Measurements from ENCODE around the gene LTA4H. TPM values are rescaled to one million over a fixed set of nuclear protein-coding genes. Genes with fewer than 3 reads are reported as not detected.

LTA4H gene
- total RNA-seq, 1 donor from 2014 or later: 76.2 TPM

GRCh38 chr12:96060041-96060440 lies 24.7 kb upstream of the LTA4H start:
- DNase-seq (ENCODE audit: extremely low read depth, low read depth, low spot score): no peak

GRCh38 chr12:96057986-96058553 lies 22.7 kb upstream of the LTA4H start:
- no peak for DNase-seq (ENCODE audit: extremely low read depth, low read depth, low spot score)

GRCh38 chr12:96056646-96057455 lies 21.5 kb upstream of the LTA4H start:
- DNase-seq (ENCODE audit: extremely low read depth, low read depth, low spot score): no peak

GRCh38 chr12:96054244-96054610 lies 18.8 kb upstream of the LTA4H start:
- peak; percentile 77 for DNase-seq (ENCODE audit: extremely low read depth, low read depth, low spot score)

- no peak for DNase-seq (ENCODE audit: extremely low read depth, low read depth, low spot score)
These were observed 18.3 kb upstream of the LTA4H start for GRCh38 chr12:96053476-96054243.

GRCh38 chr12:96051756-96052485 lies 16.5 kb upstream of the LTA4H start:
- no peak for DNase-seq (ENCODE audit: extremely low read depth, low read depth, low spot score)

- no peak for DNase-seq (ENCODE audit: extremely low read depth, low read depth, low spot score)
These were observed 14.8 kb upstream of the LTA4H start for GRCh38 chr12:96050139-96050538.

GRCh38 chr12:96049101-96049500 lies 13.7 kb upstream of the LTA4H start:
- DNase-seq (ENCODE audit: extremely low read depth, low read depth, low spot score): no peak

- no peak for DNase-seq (ENCODE audit: extremely low read depth, low read depth, low spot score)
These were observed 13.1 kb upstream of the LTA4H start for GRCh38 chr12:96048393-96048969.

GRCh38 chr12:96047229-96048211 lies 12.1 kb upstream of the LTA4H start:
- peak; percentile 33 for DNase-seq (ENCODE audit: extremely low read depth, low read depth, low spot score)

- no peak for DNase-seq (ENCODE audit: extremely low read depth, low read depth, low spot score)
These were observed 11.3 kb upstream of the LTA4H start for GRCh38 chr12:96046543-96047228.

GRCh38 chr12:96045566-96045965 lies 10.2 kb upstream of the LTA4H start:
- no peak for DNase-seq (ENCODE audit: extremely low read depth, low read depth, low spot score)

- no peak for DNase-seq (ENCODE audit: extremely low read depth, low read depth, low spot score)
These were observed 9.5 kb upstream of the LTA4H start for GRCh38 chr12:96044943-96045290.

- no peak for DNase-seq (ENCODE audit: extremely low read depth, low read depth, low spot score)
These were observed 8.9 kb upstream of the LTA4H start for GRCh38 chr12:96044017-96044942.

GRCh38 chr12:96041181-96041580 lies 5.8 kb upstream of the LTA4H start:
- no peak for DNase-seq (ENCODE audit: extremely low read depth, low read depth, low spot score)

GRCh38 chr12:96040305-96041133 lies 5.1 kb upstream of the LTA4H start:
- no peak for DNase-seq (ENCODE audit: extremely low read depth, low read depth, low spot score)

- DNase-seq (ENCODE audit: extremely low read depth, low read depth, low spot score): no peak
These were observed 4.1 kb upstream of the LTA4H start for GRCh38 chr12:96039516-96039915.

Measured in glomerular endothelial cell (primary cell).